Activated CD8-positive, alpha-beta memory T cell treated with anti-CD3 and anti-CD28 coated beads for 48 hours (primary cell): ENCODE results near the gene RGL1.

Source experiments
- DNase-seq, 3 experiments: peaks; one replicate each; pipeline ENCODE4 v3.0.0-alpha.2; 2020; ENCODE audit warnings: low read depth in 2 of 3, low spot score in 2 of 3

The RGL1 gene

GRCh38 chr1:183859831-183860230 lies 54.9 kb downstream of the RGL1 start:
- no peak for DNase-seq

- no peak for DNase-seq
Observed at GRCh38 chr1:183862967-183863366, 58.0 kb downstream of the RGL1 start.

- DNase-seq: no peak
Observed at GRCh38 chr1:183863852-183864251, 58.9 kb downstream of the RGL1 start.

- DNase-seq: no peak
Observed at GRCh38 chr1:183864611-183865010, 59.7 kb downstream of the RGL1 start.

- DNase-seq: no peak
Observed at GRCh38 chr1:183869230-183869629, 64.3 kb downstream of the RGL1 start.

- DNase-seq: no peak
Observed at GRCh38 chr1:183869664-183870063, 64.7 kb downstream of the RGL1 start.

- no peak for DNase-seq
Observed at GRCh38 chr1:183870351-183871077, 65.6 kb downstream of the RGL1 start.

- no peak for DNase-seq
Observed at GRCh38 chr1:183871142-183871541, 66.2 kb downstream of the RGL1 start.

- no peak for DNase-seq
Observed at GRCh38 chr1:183871601-183872000, 66.7 kb downstream of the RGL1 start.

- no peak for DNase-seq
Observed at GRCh38 chr1:183872403-183872802, 67.5 kb downstream of the RGL1 start.

GRCh38 chr1:183873642-183874041 lies 68.7 kb downstream of the RGL1 start:
- DNase-seq: no peak

- no peak for DNase-seq
Observed at GRCh38 chr1:183876309-183876708, 71.4 kb downstream of the RGL1 start.

GRCh38 chr1:183877053-183877720 lies 72.3 kb downstream of the RGL1 start:
- DNase-seq: no peak

- no peak for DNase-seq
Observed at GRCh38 chr1:183879494-183879893, 74.6 kb downstream of the RGL1 start.

GRCh38 chr1:183879966-183880365 lies 75.0 kb downstream of the RGL1 start:
- no peak for DNase-seq

GRCh38 chr1:183880531-183881243 lies 75.8 kb downstream of the RGL1 start:
- no peak for DNase-seq

- no peak for DNase-seq
Observed at GRCh38 chr1:183881387-183882131, 76.6 kb downstream of the RGL1 start.

- DNase-seq: no peak
Observed at GRCh38 chr1:183882335-183883167, 77.6 kb downstream of the RGL1 start.

- DNase-seq: no peak
Observed at GRCh38 chr1:183883623-183884022, 78.7 kb downstream of the RGL1 start.

GRCh38 chr1:183884526-183884925 lies 79.6 kb downstream of the RGL1 start:
- DNase-seq: no peak
